ENCODE data around the gene OXCT2.
"Not testable (repeated sequence)": the region's sequence is repeated elsewhere in the genome, so short reads cannot be mapped to it uniquely, and the experiment has no call there.

Gene OXCT2

DNA sequence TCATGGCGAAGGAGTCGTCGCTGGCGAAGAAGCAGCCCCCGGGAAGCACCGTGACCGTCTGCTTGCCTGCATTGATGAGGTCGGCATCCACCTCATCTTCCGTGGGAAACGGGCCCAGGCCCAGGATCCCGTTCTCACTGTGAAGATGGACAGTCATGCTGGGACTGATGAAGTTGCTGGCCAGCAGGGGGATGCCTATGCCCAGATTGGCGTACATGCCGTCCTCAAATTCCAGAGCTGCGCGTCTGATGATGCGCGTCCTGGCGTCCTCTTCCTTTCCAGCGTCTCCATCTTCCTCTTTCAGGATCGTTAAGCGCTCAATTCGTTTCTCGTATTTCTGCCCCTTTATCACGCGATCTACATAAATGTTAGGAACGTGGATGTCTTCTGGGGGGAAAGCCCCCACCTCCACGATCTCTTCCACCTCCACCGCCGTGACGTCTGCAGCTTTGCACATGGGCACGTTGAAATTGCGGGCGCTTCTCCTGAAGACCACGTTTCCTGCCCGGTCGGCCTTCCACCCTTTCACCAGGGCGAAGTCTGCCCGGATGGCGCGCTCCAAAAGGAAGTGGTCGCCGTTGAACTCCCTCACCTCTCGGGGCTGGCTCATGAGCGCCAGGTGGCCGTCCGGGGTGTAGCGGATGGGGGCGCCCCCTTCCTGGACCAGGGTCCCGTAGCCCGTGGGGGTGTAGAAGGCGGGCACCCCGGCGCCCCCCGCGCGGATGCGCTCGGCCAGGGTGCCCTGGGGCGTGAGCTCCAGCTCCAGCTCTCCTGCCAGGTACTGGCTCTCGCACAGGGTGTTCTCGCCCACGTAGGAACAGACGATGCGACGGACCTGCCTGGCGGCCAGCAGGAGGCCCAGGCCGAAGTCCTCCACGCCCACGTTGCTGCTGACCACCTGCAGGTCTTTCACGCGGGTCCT, 787 bp downstream of the OXCT2 start:
- not testable (repeated sequence) for H3K9me3 ChIP-seq (ENCODE audit: insufficient read depth, low read length); H3K36me3 ChIP-seq (replicated peaks; ENCODE audit: low read depth, low read length); H3K27ac ChIP-seq (ENCODE audit: low read length); H3K4me1 ChIP-seq (ENCODE audit: low read length); H3K4me3 ChIP-seq (ENCODE audit: low read length); H3K9ac ChIP-seq (ENCODE audit: low read length); H3K27me3 ChIP-seq (ENCODE audit: low read depth, low read length); H3K79me2 ChIP-seq (ENCODE audit: low read length); H3K4me2 ChIP-seq (ENCODE audit: low read length); H2AFZ ChIP-seq (ENCODE audit: low read depth, low read length); H4K20me1 ChIP-seq (ENCODE audit: insufficient read depth, low read length)

DNA sequence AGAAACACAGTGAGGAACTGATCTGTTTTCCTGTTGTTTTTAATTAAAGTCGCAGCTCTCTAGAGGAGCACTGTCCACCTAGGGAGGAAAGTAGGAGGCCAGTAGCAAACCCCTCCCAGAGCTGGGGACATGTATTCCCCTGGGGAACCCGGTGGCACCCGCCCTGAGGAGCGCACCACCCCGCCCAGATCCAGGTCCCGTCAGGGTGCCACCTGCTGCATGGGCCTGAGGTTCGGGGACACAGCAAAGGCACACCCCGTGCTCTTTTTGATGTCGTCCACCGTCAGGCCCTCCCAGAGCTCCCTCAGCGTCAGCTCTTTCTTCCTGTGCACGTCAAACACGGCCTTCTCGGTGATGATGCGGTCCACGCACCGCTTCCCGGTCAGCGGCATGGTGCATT, 1.6 kb downstream of the OXCT2 start:
- not testable (repeated sequence) for H3K27me3 ChIP-seq (ENCODE audit: low read depth, low read length); H3K4me2 ChIP-seq (ENCODE audit: low read length); H3K36me3 ChIP-seq (replicated peaks; ENCODE audit: low read depth, low read length); H3K9ac ChIP-seq (ENCODE audit: low read length); H3K4me1 ChIP-seq (ENCODE audit: low read length); H3K9me3 ChIP-seq (ENCODE audit: insufficient read depth, low read length); H3K27ac ChIP-seq (ENCODE audit: low read length); H4K20me1 ChIP-seq (ENCODE audit: insufficient read depth, low read length); H2AFZ ChIP-seq (ENCODE audit: low read depth, low read length); H3K4me3 ChIP-seq (ENCODE audit: low read length); H3K79me2 ChIP-seq (ENCODE audit: low read length)

DNA sequence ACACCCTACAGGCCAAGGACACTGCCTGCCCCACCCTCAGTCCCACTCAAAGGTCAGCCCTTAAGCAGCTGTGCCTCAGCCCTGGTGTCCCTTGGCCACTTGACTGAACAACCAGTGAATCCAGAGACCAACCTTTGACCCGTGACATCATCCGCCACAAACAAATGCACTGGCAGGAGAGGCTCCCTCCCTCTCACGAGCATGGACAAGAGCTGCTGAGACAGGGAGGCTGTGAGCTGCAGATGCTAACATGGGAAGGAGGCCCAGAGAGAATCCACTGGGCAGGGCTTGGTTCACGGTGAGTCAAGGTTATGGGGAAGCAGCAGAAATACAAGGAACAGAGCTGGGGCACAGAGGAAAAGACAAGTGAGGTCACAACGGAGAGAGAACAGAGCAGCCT, 4.7 kb downstream of the OXCT2 start:
- not testable (repeated sequence) for H3K27me3 ChIP-seq (ENCODE audit: low read depth, low read length); H3K4me2 ChIP-seq (ENCODE audit: low read length); H4K20me1 ChIP-seq (ENCODE audit: insufficient read depth, low read length); H3K9me3 ChIP-seq (ENCODE audit: insufficient read depth, low read length); H3K79me2 ChIP-seq (ENCODE audit: low read length); H3K27ac ChIP-seq (ENCODE audit: low read length); H3K9ac ChIP-seq (ENCODE audit: low read length); H3K4me3 ChIP-seq (ENCODE audit: low read length); H3K4me1 ChIP-seq (ENCODE audit: low read length); H3K36me3 ChIP-seq (replicated peaks; ENCODE audit: low read depth, low read length); H2AFZ ChIP-seq (ENCODE audit: low read depth, low read length)

DNA sequence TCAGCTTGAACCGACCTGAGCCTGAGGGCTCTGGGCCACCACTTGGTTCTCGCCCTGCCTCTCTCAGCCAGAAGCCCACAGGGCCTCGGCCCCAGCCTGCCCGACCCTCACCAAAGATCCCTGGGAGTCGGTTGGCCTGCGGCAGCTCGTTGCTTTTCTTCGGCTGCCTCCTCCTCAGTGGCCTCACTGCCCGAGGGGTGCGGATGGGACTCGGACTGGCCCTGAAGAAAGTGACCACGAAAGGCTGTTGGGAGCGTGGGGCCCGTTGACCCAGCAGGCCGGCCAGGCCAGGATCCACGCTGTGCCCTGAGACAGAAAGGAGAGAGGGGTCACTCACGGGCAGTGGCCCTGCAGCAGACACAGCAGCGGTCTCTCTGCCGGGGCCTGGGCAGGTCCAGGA, 6.6 kb downstream of the OXCT2 start:
- H3K36me3 ChIP-seq (replicated peaks; ENCODE audit: low read depth, low read length); H3K4me3 ChIP-seq (ENCODE audit: low read length); H2AFZ ChIP-seq (ENCODE audit: low read depth, low read length); H4K20me1 ChIP-seq (ENCODE audit: insufficient read depth, low read length); H3K4me1 ChIP-seq (ENCODE audit: low read length); H3K27ac ChIP-seq (ENCODE audit: low read length); H3K27me3 ChIP-seq (ENCODE audit: low read depth, low read length); H3K79me2 ChIP-seq (ENCODE audit: low read length); H3K9ac ChIP-seq (ENCODE audit: low read length); H3K9me3 ChIP-seq (ENCODE audit: insufficient read depth, low read length); H3K4me2 ChIP-seq (ENCODE audit: low read length): not testable (repeated sequence)

DNA sequence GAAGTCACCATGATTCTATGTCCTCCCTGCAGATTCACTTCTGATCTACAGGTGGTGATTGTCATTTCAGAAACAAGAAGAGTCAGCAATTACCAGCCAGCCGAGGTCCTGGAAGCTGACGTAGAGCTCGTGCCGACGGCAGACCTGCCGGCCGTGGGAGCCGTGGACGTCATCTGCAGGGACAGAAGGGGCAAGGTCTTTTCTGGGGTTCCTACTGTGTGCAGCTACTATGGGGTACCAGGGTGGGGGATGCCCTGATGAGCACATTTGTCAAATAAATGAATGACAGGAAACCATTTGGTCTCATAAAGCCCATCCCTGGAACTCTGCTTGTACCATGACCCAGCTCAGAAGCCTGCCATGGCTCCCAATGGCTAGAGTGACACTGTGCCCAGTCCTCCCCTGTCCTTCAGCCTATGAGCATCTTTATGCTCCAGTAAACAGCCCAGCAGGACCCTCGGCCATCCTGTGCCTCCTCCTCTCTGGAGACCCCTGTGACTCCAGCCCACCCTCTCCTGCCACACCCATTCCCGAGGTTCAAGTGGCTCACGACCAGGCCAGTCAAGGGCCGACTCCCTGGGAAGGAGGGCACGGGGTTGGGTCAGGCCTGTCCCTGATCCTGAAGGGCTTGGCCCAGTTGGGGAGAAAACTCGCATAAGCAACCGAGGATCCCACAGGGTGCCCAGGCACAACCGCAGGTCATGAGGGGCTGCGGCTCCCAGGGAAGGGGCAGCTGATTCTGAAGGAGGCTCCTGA, 7.4 kb downstream of the OXCT2 start:
- not testable (repeated sequence) for H3K27me3 ChIP-seq (ENCODE audit: low read depth, low read length); H3K4me1 ChIP-seq (ENCODE audit: low read length); H3K79me2 ChIP-seq (ENCODE audit: low read length); H2AFZ ChIP-seq (ENCODE audit: low read depth, low read length); H3K4me3 ChIP-seq (ENCODE audit: low read length); H3K36me3 ChIP-seq (replicated peaks; ENCODE audit: low read depth, low read length); H3K27ac ChIP-seq (ENCODE audit: low read length); H4K20me1 ChIP-seq (ENCODE audit: insufficient read depth, low read length); H3K4me2 ChIP-seq (ENCODE audit: low read length); H3K9me3 ChIP-seq (ENCODE audit: insufficient read depth, low read length); H3K9ac ChIP-seq (ENCODE audit: low read length)

DNA sequence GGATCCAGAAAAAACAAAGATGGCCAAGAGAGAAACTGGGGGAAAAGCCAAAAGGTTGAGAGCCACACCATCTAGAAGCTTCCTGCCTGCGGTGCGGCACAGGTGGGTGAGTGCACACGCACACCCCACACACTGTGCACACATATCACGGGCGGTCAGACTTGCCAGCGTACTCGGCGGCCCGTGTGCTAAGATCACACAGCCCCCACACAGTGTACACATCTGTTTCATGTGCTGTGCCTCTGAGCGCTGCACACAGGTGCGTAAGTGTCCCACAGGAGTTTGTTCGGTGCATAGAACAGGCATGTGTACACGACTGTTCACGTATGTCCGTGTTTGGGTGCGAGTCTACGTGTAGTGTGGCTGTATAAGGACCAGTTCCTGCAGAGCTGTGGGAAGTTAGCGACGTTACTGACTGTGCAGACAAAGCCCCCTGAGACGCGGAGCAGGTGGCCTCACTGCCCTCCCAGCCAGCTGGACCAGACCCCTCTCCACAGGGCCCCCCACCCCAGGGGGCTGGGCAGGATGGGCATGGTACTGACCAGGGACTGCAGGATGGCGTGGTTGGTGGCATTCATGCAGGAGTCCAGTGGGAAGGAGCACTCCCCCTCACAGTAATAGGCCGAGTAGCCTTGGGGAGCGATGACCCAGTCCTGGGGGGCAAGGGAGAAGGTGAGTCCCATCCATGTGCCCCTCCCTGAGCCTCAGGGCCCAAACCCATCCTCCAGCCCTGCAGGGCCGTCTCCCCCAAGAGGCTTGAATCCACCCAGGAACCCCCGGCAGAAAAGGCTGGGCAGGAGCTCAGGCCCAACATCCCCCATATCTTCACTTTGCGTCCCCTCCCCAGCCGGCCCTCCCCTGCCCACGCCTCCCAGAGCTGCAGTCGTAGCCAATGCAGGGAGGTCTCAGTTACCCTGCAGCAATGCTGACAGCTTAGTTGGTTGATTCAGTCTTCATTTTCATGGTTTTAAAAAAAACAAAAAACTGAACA, 8.3 kb downstream of the OXCT2 start:
- Histone ChIP-seq H3K79me2 (ENCODE audit: low read length) (no peaks in the 10 kb centered on the region), H3K36me3 (replicated peaks; ENCODE audit: low read depth, low read length) (peaks cover under 1% of the 10 kb centered on the region)
- TF ChIP-seq, protein P1, sequence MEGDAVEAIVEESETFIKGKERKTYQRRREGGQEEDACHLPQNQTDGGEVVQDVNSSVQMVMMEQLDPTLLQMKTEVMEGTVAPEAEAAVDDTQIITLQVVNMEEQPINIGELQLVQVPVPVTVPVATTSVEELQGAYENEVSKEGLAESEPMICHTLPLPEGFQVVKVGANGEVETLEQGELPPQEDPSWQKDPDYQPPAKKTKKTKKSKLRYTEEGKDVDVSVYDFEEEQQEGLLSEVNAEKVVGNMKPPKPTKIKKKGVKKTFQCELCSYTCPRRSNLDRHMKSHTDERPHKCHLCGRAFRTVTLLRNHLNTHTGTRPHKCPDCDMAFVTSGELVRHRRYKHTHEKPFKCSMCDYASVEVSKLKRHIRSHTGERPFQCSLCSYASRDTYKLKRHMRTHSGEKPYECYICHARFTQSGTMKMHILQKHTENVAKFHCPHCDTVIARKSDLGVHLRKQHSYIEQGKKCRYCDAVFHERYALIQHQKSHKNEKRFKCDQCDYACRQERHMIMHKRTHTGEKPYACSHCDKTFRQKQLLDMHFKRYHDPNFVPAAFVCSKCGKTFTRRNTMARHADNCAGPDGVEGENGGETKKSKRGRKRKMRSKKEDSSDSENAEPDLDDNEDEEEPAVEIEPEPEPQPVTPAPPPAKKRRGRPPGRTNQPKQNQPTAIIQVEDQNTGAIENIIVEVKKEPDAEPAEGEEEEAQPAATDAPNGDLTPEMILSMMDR (IDR thresholded peaks at IDR 0.05; ENCODE audit: low read depth, low read length) = no peak
- no peak for TF ChIP-seq EZH2phosphoT487 (IDR thresholded peaks at IDR 0.05; ENCODE audit: low read depth)

More for the DNA sequence above, 8.3 kb downstream of the OXCT2 start:
- Histone ChIP-seq H3K4me3 (ENCODE audit: low read length) (no peak overlapping the region), H3K27ac (ENCODE audit: low read length) (no peak overlapping the region), H3K9ac (ENCODE audit: low read length) (no peak overlapping the region), H4K20me1 (ENCODE audit: insufficient read depth, low read length) (no peaks in the 10 kb centered on the region), H2AFZ (ENCODE audit: low read depth, low read length) (no peak overlapping the region), H3K9me3 (ENCODE audit: insufficient read depth, low read length) (no peaks in the 10 kb centered on the region), H3K4me2 (ENCODE audit: low read length) (no peak overlapping the region), H3K27me3 (ENCODE audit: low read depth, low read length) (no peaks in the 10 kb centered on the region), H3K4me1 (ENCODE audit: low read length) (no peaks in the 10 kb centered on the region)

All from OCI-LY3 (cell line).